ENCODE data around the gene PPARGC1A. TPM values are rescaled to one million over a fixed set of nuclear protein-coding genes. Genes with fewer than 3 reads are reported as not detected.

Gene PPARGC1A
- total and polyA plus RNA-seq, 10 of the 15 experiments (the other 5 are each of a cell fraction or from before 2014, with no cell fraction given): 0.01 to 0.05 (median 0.04) TPM; not detected in 7

DNA sequence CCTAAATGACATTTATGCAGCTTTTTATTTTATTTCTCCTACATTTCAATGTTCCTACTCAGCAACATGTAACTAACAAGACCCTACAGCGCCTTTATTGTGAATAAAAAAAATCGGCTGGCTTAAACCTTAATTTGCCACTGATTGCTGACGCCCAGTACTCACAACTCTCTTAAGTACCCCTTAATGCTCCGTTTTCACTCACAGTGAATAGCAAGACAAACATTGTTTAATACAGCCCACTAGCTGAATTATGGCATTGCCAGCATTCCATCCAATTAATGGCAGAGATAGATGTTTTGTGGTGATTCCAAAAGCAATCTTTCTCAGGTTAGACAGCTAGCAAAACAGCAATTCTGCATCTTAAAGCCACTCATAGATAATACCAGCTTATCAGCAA is 61.1 kb downstream of the PPARGC1A start (continued):
- TF ChIP-seq SUZ12 (IDR thresholded peaks at IDR 0.05; ENCODE audit: unreplicated experiment): no peak
- TF ChIP-seq NR2C1 (IDR thresholded peaks at IDR 0.05): no peak
- TF ChIP-seq, protein P1, sequence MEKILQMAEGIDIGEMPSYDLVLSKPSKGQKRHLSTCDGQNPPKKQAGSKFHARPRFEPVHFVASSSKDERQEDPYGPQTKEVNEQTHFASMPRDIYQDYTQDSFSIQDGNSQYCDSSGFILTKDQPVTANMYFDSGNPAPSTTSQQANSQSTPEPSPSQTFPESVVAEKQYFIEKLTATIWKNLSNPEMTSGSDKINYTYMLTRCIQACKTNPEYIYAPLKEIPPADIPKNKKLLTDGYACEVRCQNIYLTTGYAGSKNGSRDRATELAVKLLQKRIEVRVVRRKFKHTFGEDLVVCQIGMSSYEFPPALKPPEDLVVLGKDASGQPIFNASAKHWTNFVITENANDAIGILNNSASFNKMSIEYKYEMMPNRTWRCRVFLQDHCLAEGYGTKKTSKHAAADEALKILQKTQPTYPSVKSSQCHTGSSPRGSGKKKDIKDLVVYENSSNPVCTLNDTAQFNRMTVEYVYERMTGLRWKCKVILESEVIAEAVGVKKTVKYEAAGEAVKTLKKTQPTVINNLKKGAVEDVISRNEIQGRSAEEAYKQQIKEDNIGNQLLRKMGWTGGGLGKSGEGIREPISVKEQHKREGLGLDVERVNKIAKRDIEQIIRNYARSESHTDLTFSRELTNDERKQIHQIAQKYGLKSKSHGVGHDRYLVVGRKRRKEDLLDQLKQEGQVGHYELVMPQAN (conservative IDR thresholded peaks at IDR 0.05): no peak

DNA sequence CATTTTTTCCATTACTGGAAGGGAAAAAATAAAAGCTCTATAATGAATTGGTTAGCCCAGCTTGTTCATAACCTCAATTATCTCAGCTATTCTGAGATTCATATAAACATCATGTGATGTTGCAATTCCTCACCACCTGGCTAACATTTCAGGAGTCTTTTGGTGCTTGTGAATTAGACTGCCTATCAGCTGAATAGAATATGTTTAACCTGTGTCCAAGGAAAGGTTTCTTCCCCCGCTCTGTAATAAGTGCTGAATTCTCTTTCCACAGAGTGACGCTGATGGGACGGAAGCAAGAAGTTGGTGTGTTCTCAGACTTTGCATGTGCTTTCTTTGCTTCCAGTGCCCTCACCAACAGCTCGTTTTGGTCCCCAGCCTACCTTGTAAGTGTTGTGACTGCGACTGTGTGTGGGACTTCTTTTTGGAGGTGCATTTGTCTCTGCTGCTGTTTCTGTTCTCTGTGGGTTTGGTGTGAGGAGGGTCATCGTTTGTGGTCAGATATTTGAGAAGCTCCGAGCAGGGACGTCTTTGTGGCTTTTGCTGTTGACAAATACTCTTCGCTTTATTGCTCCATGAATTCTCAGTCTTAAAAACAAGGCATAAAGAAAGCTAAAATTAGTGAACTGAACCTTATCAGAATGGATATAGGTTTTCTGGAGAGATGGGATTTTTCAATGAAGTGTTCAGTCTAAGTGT is 61.7 kb downstream of the PPARGC1A start:
- ChIA-PET POLR2A (no interaction called here), SMC1A (ENCODE audit: uncharacterized antibody, unreplicated experiment) (no interaction called here), RAD21 (ENCODE audit: unreplicated experiment) (no interaction called here), CTCF (interaction anchor here (1.3 kb wide), 1 partner anchor 13 kb away, joined by 3 read pairs; no protein-coding TSS in a partner anchor)
- no peak for ATAC-seq
- no peak overlapping the region for H3K27ac ChIP-seq (ENCODE audit: control insufficient read depth, insufficient read depth)
- H3K79me2 ChIP-seq (ENCODE audit: control insufficient read depth, insufficient read depth, low read length): no peaks in the 10 kb centered on the region
- no peak for DNase-seq (ENCODE audit: low read depth, low spot score)
- H3K4me1 ChIP-seq (ENCODE audit: control insufficient read depth, insufficient read depth, low read length): no peaks in the 10 kb centered on the region
- intact Hi-C loops (cut with micrococcal nuclease; ENCODE audit: unreplicated experiment): no loop called here
- no peak overlapping the region for H3K4me3 ChIP-seq
- H3K9me3 ChIP-seq (replicated peaks; ENCODE audit: control insufficient read depth, insufficient read depth, low read length): no peaks in the 10 kb centered on the region
- H3K36me3 ChIP-seq (ENCODE audit: control insufficient read depth in 2 of 2, insufficient read depth in 2 of 2, low read length in 1 of 2): no peaks in the 10 kb centered on the region
- in situ Hi-C loops (cut with MboI): no loop called here
- H2AFZ ChIP-seq (ENCODE audit: control insufficient read depth, low read depth, low read length): no peak overlapping the region
- H4K20me1 ChIP-seq (ENCODE audit: control insufficient read depth, insufficient read depth): no peaks in the 10 kb centered on the region
- no peak overlapping the region for H3K4me2 ChIP-seq (ENCODE audit: control insufficient read depth, insufficient read depth)
- H3K9ac ChIP-seq (ENCODE audit: control insufficient read depth, insufficient read depth, low read length): no peak overlapping the region
- no peaks in the 10 kb centered on the region for H3K27me3 ChIP-seq (replicated peaks in 1 of 2; ENCODE audit: control insufficient read depth in 2 of 2, insufficient read depth in 2 of 2, low read length in 1 of 2)
- BruUV-seq (replicated peaks): no TSS peak
- no peak for FAIRE-seq
- WGBS (ENCODE audit: insufficient coverage, insufficient replicate concordance, low lambda C conversion rate, missing lambda C conversion rate): 16% methylated on average over 9 of the region's 9 CpGs
- TF ChIP-seq NRF1 (conservative IDR thresholded peaks at IDR 0.05; ENCODE audit: low read depth, low read length): no peak
